ENCODE measurements around the gene USP6. TPM values are rescaled to one million over a fixed set of nuclear protein-coding genes. Genes with fewer than 3 reads are reported as not detected.
"Not testable (repeated sequence)": the region's sequence is repeated elsewhere in the genome, so short reads cannot be mapped to it uniquely, and the experiment has no call there.

Gene USP6
- total RNA-seq, 2 donors from 2014 or later = 2.0 TPM; not detected in 1

DNA sequence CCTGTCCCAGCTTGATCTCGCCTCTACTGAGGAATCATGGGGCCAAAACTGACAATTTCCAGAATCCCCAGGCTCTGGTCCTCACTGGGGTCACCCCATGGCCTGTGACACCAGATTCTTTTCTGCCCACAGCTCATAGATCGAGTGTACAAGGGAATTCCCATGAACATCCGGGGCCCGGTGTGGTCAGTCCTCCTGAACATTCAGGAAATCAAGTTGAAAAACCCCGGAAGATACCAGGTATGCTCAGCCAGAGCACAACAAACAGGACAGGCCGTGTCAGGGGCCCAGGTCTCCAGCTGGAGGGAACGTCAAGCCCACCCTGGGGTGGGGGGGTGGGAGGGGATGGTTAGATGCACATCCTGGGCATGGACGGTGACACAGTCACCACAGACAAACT, 17.5 kb downstream of the USP6 start:
- ATAC-seq (ENCODE audit: insufficient number of reproducible peaks, low FRiP score, low read depth) = no peak
- no peak overlapping the region for H3K27ac ChIP-seq
- TF ChIP-seq, protein P1, sequence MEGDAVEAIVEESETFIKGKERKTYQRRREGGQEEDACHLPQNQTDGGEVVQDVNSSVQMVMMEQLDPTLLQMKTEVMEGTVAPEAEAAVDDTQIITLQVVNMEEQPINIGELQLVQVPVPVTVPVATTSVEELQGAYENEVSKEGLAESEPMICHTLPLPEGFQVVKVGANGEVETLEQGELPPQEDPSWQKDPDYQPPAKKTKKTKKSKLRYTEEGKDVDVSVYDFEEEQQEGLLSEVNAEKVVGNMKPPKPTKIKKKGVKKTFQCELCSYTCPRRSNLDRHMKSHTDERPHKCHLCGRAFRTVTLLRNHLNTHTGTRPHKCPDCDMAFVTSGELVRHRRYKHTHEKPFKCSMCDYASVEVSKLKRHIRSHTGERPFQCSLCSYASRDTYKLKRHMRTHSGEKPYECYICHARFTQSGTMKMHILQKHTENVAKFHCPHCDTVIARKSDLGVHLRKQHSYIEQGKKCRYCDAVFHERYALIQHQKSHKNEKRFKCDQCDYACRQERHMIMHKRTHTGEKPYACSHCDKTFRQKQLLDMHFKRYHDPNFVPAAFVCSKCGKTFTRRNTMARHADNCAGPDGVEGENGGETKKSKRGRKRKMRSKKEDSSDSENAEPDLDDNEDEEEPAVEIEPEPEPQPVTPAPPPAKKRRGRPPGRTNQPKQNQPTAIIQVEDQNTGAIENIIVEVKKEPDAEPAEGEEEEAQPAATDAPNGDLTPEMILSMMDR (IDR thresholded peaks at IDR 0.05) = no peak
- H3K9me3 ChIP-seq = no peaks in the 10 kb centered on the region
- no peaks in the 10 kb centered on the region for H3K27me3 ChIP-seq (replicated peaks; ENCODE audit: insufficient read depth)
- H3K36me3 ChIP-seq = no peaks in the 10 kb centered on the region
- DNase-seq (ENCODE audit: low spot score) = no peak
- no peaks in the 10 kb centered on the region for H3K4me1 ChIP-seq (ENCODE audit: control insufficient read depth in 1 of 2, low read depth in 2 of 2)
- no peak overlapping the region for H3K4me3 ChIP-seq

DNA sequence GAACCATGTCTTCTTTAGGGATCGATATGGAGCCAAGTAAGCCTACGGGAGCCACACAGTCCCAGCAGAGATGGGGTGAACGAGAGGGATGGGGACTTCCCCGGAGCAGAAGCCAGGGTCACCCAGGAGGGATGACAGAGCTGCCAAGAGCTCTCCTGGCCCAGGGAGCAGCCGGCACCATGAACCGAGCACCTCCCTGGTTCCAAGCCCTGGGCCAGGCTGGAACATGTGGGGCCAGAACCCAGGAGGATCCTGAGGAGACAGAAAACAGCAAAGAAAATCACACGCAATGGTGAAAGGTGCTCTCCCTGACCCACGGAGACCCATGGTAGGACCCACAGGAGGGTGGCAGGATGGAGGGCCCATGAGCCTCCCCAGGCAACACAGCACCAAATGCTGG, 18.1 kb downstream of the USP6 start:
- not testable (repeated sequence) for H3K4me1 ChIP-seq (ENCODE audit: control insufficient read depth in 1 of 2, low read depth in 2 of 2); H3K4me3 ChIP-seq; DNase-seq (ENCODE audit: low spot score); H3K27ac ChIP-seq; H3K36me3 ChIP-seq; H3K27me3 ChIP-seq (replicated peaks; ENCODE audit: insufficient read depth); ATAC-seq (ENCODE audit: insufficient number of reproducible peaks, low FRiP score, low read depth); H3K9me3 ChIP-seq

DNA sequence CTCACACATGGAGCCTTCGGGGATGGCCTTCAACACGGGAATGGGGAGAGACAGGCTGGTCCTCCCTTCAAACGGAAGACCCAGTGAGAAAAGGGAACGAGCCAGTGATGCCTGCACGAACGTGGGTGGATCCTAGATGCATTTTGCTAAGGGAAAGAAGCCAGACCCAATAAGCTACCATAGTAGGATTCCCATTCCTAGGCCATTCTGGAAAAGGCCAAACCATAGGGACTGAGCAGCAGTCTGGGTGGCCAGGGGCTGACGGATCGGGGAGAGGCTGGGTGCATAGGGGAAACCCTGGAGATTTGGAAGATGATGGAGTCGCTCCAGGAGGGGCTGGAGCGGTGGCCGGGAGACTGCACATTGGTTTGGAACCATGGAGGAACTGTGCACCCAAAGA, 18.7 kb downstream of the USP6 start:
- H3K4me1 ChIP-seq (ENCODE audit: control insufficient read depth in 1 of 2, low read depth in 2 of 2); DNase-seq (ENCODE audit: low spot score); H3K27me3 ChIP-seq (replicated peaks; ENCODE audit: insufficient read depth); H3K9me3 ChIP-seq; ATAC-seq (ENCODE audit: insufficient number of reproducible peaks, low FRiP score, low read depth); H3K27ac ChIP-seq; H3K4me3 ChIP-seq; H3K36me3 ChIP-seq: not testable (repeated sequence)

DNA sequence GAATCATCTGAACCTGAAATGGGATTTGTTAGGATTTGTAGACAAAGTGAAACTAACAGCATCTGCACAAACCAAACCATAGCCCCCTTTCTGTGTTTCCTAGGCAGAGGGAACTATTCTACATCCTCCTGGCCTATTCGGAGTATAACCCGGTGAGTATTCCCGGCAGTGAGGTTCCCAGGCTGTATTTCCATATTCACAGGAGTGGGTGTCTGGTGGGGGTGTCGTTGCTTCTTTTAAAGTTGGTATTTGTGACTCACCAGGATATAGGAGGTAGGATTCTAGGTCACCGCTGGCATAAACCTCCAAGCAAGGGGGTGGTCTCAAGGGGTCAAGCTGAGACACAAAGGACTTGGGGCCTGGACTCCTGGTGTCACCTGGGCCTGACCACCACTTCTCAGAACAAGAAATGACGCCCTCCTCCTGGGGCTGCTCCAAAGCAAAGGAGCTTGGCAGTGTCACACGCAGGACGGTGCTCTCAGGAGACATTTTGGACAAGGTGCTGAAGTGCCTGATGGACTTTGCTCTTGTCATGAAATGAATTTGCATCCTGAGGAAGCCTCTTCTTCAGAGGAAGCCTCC, 19.4 kb downstream of the USP6 start:
- ATAC-seq (ENCODE audit: insufficient number of reproducible peaks, low FRiP score, low read depth); DNase-seq (ENCODE audit: low spot score): not testable (repeated sequence)

DNA sequence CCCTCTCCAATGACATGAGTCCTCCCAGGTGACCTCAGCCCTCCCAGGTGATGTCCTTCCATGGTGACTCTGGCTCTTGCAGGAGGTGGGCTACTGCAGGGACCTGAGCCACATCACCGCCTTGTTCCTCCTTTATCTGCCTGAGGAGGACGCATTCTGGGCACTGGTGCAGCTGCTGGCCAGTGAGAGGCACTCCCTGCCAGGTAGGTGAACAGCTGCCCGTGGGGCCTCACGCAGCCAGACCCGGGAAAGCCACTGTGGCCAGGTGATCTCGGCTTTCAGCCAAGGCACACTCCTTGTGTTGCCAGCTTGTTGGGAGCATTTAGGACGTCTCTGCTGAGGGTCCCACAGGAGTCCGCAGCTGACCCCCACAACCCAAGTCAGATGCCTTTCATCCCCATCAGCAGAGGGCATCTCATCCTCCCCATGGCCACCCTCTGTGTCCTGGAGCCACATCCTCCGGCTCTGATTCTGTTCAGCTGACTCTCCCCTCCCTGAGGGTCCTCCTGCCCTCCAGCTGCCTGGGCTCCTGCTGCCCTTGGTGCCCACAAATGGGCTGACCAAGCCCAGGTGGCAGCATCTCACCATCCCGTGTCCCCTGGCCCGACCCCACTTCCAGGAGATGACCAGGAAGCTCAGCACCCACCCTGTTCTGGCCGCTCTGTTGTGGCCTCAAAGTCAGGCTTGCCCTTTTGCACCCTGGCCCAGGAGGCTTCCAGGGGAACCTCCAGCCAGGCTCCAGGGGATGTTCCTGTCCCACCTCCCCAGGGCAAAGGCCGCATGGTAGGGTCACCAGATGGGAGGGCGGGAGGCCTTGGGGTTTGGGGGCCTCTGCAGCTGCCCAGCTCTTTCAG, 20.1 kb downstream of the USP6 start:
- Histone ChIP-seq H3K4me3 (no peak overlapping the region), H3K4me1 (ENCODE audit: control insufficient read depth in 1 of 2, low read depth in 2 of 2) (no peaks in the 10 kb centered on the region), H3K27me3 (replicated peaks; ENCODE audit: insufficient read depth) (no peaks in the 10 kb centered on the region), H3K27ac (no peak overlapping the region), H3K9me3 (no peaks in the 10 kb centered on the region), H3K36me3 (no peaks in the 10 kb centered on the region)
- DNase-seq (ENCODE audit: low spot score) = no peak
- no peak for ATAC-seq (ENCODE audit: insufficient number of reproducible peaks, low FRiP score, low read depth)
- TF ChIP-seq, protein P1 (IDR thresholded peaks at IDR 0.05) = no peak

More for the DNA sequence above, 19.4 kb downstream of the USP6 start:
- H3K36me3 ChIP-seq; H3K9me3 ChIP-seq; H3K27me3 ChIP-seq (replicated peaks; ENCODE audit: insufficient read depth); H3K4me3 ChIP-seq; H3K27ac ChIP-seq; H3K4me1 ChIP-seq (ENCODE audit: control insufficient read depth in 1 of 2, low read depth in 2 of 2): not testable (repeated sequence)

DNA sequence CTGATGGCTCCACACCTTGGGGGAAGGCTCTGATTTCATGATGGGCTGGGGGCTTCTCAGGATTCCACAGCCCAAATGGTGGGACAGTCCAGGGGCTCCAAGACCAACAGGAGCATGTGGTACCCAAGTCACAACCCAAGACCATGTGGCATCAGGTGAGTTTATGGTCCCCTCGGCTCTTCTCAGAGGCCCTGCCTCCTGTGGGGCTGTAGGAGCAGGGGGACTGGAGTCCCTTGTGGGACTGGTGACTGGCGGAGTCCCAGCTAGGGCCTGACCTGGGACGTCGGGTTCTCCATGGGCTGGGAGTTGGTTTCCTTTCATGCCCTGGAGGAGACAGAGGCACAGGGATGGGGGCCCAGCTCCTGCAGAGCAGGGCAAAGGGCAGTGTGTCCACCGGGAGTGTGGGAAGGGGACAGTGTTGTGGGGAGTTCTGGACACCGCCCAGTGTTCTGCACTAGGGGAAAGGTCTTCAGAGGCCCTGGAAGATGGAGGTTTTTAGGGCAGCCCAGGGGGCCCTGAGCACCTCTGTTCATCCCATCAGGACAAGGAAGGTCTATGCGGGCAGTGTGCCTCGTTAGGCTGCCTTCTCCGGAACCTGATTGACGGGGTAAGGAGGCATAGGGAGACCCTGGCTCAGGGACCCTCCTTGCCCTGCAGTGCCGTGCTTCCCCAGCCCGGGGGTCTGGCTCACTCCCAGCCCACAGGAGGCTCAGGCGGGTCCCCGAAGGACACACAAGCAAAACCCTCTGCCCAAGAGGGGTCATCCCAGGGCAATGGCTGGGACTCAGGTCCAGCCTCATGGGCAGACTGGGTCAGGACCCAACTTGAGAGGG, 21.0 kb downstream of the USP6 start:
- not testable (repeated sequence) for H3K27me3 ChIP-seq (replicated peaks; ENCODE audit: insufficient read depth); H3K27ac ChIP-seq; H3K4me3 ChIP-seq; H3K9me3 ChIP-seq; H3K36me3 ChIP-seq; DNase-seq (ENCODE audit: low spot score); ATAC-seq (ENCODE audit: insufficient number of reproducible peaks, low FRiP score, low read depth); H3K4me1 ChIP-seq (ENCODE audit: control insufficient read depth in 1 of 2, low read depth in 2 of 2)

DNA sequence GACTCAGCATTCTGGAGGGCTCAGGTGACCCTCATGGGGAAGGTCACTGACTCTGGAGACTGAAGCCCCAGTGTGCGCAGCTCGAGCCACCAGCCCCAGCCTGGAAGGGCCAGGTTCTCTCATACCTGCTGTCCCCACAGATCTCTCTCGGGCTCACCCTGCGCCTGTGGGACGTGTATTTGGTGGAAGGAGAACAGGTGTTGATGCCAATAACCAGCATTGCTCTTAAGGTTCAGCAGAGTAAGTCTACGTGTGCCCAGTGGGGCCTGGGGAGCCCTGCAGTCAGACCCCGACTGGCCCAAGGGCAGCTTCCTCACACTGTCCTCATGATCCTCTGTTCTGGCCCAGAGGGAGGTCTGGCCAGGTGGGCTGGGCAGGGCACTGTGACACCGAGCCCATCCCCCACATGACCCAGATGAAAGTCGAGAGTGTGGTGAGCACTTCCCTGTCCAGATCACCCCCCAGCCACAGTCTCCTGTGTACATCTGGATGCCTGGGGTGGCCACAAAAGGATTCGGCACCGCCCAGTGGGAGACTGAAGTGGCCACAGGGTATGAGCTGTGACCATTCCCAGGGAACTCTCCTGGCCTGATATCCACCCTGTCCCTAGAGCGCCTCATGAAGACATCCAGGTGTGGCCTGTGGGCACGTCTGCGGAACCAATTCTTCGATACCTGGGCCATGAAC, 21.8 kb downstream of the USP6 start:
- not testable (repeated sequence) for H3K4me3 ChIP-seq; H3K4me1 ChIP-seq (ENCODE audit: control insufficient read depth in 1 of 2, low read depth in 2 of 2); H3K36me3 ChIP-seq; ATAC-seq (ENCODE audit: insufficient number of reproducible peaks, low FRiP score, low read depth); H3K27ac ChIP-seq; DNase-seq (ENCODE audit: low spot score); H3K9me3 ChIP-seq; H3K27me3 ChIP-seq (replicated peaks; ENCODE audit: insufficient read depth)

DNA sequence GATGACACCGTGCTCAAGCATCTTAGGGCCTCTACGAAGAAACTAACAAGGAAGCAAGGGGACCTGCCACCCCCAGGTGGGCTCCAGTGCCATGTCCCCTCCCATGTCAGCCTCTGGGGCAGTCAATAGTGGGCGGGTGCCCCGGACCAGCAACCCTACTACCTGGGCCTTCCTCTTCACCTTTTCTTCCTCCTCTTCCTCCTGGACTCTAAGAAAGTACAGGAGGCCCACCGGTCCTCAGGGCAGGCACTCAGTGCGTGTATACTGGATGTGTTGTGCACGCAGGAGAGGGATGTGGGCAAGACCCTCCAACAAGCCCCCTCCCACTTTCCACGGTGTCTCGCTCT, 22.3 kb downstream of the USP6 start:
- H3K4me1 ChIP-seq (ENCODE audit: control insufficient read depth in 1 of 2, low read depth in 2 of 2); H3K27me3 ChIP-seq (replicated peaks; ENCODE audit: insufficient read depth); H3K27ac ChIP-seq; H3K9me3 ChIP-seq; DNase-seq (ENCODE audit: low spot score); H3K36me3 ChIP-seq; H3K4me3 ChIP-seq; ATAC-seq (ENCODE audit: insufficient number of reproducible peaks, low FRiP score, low read depth): not testable (repeated sequence)

All from thoracic aorta (tissue), 2 donors.